H1 (cell line): ENCODE measurements around the gene KHDRBS2. TPM values are rescaled to one million over a fixed set of nuclear protein-coding genes. Genes with fewer than 3 reads are reported as not detected.

ENCODE experiments used
- EP300 ChIP-seq, 2 experiments: IDR thresholded peaks; 1 replicate in 1 of 2; 2 replicates in 1 of 2; pipeline ENCODE4 v1.6.1; 2011 to 2012; ENCODE audit warnings: low read depth in 2 of 2, low read length in 2 of 2, mild to moderate bottlenecking in 2 of 2, borderline replicate concordance in 1 of 2, inconsistent platforms in 1 of 2, moderate library complexity in 1 of 2
- POU5F1 ChIP-seq: IDR thresholded peaks from 2 replicates; pipeline ENCODE4 v1.6.1; 2011; ENCODE audit warnings: low read depth, mild to moderate bottlenecking, low read length, moderate library complexity
- TBP ChIP-seq: IDR thresholded peaks from 2 replicates; pipeline ENCODE4 v1.6.1; 2011; ENCODE audit warnings: low read depth, low read length, improper control_type of control experiment
- TEAD4 ChIP-seq: IDR thresholded peaks from 2 replicates; pipeline ENCODE4 v1.6.1; 2012; ENCODE audit warnings: low read depth, low read length, inconsistent platforms, mixed read lengths
- YY1 ChIP-seq: IDR thresholded peaks from 2 replicates; pipeline ENCODE4 v1.6.1; 2011; ENCODE audit warnings: low read depth, mild to moderate bottlenecking, low read length
- polyA plus RNA-seq, 7 experiments: library from polyadenylated mRNA; depleted of rRNA in 3 of 7; stranded (reverse) in 5 of 7; unstranded in 2 of 7; fragments of >200 nt in 5 of 7; fragments of 200-250 nt in 2 of 7; gene quantifications; 1 replicate in 5 of 7; 2 replicates in 1 of 7; 4 replicates in 1 of 7; pipeline versions ENCODE4 v1.2.1 to v1.2.3, GENCODE V29; 2011 to 2013; ENCODE audit warnings: missing spikeins in 2 of 7, mixed read lengths in 2 of 7
- total RNA-seq: library from RNA; stranded (reverse); fragmentation: NEBNext Ultra II Directional; extraction: Animal tissue kit (Norgen Biotek cat#: 25700); gene quantifications from 2 replicates; pipeline ENCODE4 v1.2.1, GENCODE V29; 2021
- TF ChIP-seq, protein P1 (sequence below): fragments of 300-600 bp; sonication (generic); IDR thresholded peaks from 2 replicates; pipeline ENCODE4 v1.7.1; 2012; ENCODE audit warnings: low read length, moderate library complexity, mild to moderate bottlenecking, inconsistent platforms; ENCODE audit not compliant: insufficient replicate concordance
- TF ChIP-seq, protein P2 (sequence below), 3 experiments: IDR thresholded peaks; 1 replicate in 2 of 3; 2 replicates in 1 of 3; pipeline versions ENCODE4 v1.5.1 to v1.6.1; 2011; ENCODE audit warnings: low read length in 3 of 3, mild to moderate bottlenecking in 3 of 3, inconsistent platforms in 2 of 3, low read depth in 1 of 3, moderate library complexity in 1 of 3; ENCODE audit not compliant: insufficient read depth in 1 of 3; ENCODE audit errors: control extremely low read depth in 1 of 3
- TF ChIP-seq, protein P3 (sequence below): IDR thresholded peaks from 2 replicates; pipeline ENCODE4 v1.6.1; 2012; ENCODE audit warnings: inconsistent platforms

The KHDRBS2 gene
- total and polyA plus RNA-seq, 2 of the 8 experiments (the other 6 are each of a cell fraction or from before 2014, with no cell fraction given), result 5.2 to 7.7 TPM

DNA sequence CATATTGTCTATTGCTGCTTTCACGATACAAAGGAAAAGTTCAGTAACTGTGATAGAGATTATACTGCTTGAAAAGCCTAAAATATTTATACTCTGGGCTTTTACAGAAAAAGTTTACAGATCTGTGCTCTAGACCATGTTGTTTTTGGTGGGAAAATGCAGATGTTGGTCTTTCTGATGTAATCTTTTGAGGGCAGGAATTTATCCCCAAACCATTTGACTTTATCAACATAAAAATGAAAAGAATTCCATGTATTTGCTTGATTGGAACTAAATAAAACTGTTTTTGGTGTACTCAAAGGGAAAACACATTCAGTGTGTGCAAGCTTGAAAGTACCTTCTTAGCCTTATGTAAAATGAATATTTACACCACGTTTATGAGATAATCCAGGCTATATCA lies 603.5 kb downstream of the KHDRBS2 start (continued):
- TF ChIP-seq, protein P1, sequence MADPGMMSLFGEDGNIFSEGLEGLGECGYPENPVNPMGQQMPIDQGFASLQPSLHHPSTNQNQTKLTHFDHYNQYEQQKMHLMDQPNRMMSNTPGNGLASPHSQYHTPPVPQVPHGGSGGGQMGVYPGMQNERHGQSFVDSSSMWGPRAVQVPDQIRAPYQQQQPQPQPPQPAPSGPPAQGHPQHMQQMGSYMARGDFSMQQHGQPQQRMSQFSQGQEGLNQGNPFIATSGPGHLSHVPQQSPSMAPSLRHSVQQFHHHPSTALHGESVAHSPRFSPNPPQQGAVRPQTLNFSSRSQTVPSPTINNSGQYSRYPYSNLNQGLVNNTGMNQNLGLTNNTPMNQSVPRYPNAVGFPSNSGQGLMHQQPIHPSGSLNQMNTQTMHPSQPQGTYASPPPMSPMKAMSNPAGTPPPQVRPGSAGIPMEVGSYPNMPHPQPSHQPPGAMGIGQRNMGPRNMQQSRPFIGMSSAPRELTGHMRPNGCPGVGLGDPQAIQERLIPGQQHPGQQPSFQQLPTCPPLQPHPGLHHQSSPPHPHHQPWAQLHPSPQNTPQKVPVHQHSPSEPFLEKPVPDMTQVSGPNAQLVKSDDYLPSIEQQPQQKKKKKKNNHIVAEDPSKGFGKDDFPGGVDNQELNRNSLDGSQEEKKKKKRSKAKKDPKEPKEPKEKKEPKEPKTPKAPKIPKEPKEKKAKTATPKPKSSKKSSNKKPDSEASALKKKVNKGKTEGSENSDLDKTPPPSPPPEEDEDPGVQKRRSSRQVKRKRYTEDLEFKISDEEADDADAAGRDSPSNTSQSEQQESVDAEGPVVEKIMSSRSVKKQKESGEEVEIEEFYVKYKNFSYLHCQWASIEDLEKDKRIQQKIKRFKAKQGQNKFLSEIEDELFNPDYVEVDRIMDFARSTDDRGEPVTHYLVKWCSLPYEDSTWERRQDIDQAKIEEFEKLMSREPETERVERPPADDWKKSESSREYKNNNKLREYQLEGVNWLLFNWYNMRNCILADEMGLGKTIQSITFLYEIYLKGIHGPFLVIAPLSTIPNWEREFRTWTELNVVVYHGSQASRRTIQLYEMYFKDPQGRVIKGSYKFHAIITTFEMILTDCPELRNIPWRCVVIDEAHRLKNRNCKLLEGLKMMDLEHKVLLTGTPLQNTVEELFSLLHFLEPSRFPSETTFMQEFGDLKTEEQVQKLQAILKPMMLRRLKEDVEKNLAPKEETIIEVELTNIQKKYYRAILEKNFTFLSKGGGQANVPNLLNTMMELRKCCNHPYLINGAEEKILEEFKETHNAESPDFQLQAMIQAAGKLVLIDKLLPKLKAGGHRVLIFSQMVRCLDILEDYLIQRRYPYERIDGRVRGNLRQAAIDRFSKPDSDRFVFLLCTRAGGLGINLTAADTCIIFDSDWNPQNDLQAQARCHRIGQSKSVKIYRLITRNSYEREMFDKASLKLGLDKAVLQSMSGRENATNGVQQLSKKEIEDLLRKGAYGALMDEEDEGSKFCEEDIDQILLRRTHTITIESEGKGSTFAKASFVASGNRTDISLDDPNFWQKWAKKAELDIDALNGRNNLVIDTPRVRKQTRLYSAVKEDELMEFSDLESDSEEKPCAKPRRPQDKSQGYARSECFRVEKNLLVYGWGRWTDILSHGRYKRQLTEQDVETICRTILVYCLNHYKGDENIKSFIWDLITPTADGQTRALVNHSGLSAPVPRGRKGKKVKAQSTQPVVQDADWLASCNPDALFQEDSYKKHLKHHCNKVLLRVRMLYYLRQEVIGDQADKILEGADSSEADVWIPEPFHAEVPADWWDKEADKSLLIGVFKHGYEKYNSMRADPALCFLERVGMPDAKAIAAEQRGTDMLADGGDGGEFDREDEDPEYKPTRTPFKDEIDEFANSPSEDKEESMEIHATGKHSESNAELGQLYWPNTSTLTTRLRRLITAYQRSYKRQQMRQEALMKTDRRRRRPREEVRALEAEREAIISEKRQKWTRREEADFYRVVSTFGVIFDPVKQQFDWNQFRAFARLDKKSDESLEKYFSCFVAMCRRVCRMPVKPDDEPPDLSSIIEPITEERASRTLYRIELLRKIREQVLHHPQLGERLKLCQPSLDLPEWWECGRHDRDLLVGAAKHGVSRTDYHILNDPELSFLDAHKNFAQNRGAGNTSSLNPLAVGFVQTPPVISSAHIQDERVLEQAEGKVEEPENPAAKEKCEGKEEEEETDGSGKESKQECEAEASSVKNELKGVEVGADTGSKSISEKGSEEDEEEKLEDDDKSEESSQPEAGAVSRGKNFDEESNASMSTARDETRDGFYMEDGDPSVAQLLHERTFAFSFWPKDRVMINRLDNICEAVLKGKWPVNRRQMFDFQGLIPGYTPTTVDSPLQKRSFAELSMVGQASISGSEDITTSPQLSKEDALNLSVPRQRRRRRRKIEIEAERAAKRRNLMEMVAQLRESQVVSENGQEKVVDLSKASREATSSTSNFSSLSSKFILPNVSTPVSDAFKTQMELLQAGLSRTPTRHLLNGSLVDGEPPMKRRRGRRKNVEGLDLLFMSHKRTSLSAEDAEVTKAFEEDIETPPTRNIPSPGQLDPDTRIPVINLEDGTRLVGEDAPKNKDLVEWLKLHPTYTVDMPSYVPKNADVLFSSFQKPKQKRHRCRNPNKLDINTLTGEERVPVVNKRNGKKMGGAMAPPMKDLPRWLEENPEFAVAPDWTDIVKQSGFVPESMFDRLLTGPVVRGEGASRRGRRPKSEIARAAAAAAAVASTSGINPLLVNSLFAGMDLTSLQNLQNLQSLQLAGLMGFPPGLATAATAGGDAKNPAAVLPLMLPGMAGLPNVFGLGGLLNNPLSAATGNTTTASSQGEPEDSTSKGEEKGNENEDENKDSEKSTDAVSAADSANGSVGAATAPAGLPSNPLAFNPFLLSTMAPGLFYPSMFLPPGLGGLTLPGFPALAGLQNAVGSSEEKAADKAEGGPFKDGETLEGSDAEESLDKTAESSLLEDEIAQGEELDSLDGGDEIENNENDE, result peak; percentile 57
- TF ChIP-seq, protein P2, sequence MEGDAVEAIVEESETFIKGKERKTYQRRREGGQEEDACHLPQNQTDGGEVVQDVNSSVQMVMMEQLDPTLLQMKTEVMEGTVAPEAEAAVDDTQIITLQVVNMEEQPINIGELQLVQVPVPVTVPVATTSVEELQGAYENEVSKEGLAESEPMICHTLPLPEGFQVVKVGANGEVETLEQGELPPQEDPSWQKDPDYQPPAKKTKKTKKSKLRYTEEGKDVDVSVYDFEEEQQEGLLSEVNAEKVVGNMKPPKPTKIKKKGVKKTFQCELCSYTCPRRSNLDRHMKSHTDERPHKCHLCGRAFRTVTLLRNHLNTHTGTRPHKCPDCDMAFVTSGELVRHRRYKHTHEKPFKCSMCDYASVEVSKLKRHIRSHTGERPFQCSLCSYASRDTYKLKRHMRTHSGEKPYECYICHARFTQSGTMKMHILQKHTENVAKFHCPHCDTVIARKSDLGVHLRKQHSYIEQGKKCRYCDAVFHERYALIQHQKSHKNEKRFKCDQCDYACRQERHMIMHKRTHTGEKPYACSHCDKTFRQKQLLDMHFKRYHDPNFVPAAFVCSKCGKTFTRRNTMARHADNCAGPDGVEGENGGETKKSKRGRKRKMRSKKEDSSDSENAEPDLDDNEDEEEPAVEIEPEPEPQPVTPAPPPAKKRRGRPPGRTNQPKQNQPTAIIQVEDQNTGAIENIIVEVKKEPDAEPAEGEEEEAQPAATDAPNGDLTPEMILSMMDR (IDR thresholded peaks at IDR 0.05; ENCODE audit: control extremely low read depth in 1 of 3, insufficient read depth in 1 of 3, low read depth in 1 of 3, low read length in 3 of 3), result no peak
- TF ChIP-seq YY1 (no peak), POU5F1 (no peak), TEAD4 (0 out of 2 replicates have a peak, but pooled peaks have one; percentile 30), EP300 (IDR thresholded peaks at IDR 0.05; ENCODE audit: borderline replicate concordance in 1 of 2, low read depth in 2 of 2, low read length in 2 of 2) (no peak), TBP (no peak)
- TF ChIP-seq, protein P3, sequence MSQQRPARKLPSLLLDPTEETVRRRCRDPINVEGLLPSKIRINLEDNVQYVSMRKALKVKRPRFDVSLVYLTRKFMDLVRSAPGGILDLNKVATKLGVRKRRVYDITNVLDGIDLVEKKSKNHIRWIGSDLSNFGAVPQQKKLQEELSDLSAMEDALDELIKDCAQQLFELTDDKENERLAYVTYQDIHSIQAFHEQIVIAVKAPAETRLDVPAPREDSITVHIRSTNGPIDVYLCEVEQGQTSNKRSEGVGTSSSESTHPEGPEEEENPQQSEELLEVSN, result peak; percentile 94
